GM21526 (cell line): Measurements from ENCODE around the gene NBAS.
"Not testable (repeated sequence)": the region's sequence is repeated elsewhere in the genome, so short reads cannot be mapped to it uniquely, and the experiment has no call there.

ENCODE experiments used
- ATAC-seq: cut with Tn5 transposase; IDR thresholded peaks from one replicate; pipeline ENCODE4 v1.9.1; 2021; ENCODE audit warnings: moderate library complexity; ENCODE audit not compliant: unreplicated experiment, low FRiP score

NBAS gene

DNA sequence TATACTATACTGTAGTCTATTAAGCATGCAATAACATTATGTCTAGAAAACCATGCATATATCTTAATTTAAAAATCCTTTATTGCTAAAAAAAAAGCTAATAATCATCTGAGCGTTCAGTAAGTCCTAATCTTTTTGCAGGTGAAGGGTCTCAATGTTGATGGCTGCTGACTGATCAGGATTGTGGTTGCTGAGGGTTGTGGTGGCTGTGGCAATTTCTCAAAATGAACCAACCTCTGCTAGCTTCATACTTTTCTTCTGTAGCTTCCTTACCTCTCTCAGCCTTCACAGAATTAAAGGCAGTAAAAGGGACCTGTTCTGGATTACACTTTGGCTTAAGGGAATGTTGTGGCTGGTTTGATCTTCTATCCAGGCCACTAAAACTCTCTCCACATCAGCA is 235.8 kb downstream of the NBAS start:
- ATAC-seq, result no peak

DNA sequence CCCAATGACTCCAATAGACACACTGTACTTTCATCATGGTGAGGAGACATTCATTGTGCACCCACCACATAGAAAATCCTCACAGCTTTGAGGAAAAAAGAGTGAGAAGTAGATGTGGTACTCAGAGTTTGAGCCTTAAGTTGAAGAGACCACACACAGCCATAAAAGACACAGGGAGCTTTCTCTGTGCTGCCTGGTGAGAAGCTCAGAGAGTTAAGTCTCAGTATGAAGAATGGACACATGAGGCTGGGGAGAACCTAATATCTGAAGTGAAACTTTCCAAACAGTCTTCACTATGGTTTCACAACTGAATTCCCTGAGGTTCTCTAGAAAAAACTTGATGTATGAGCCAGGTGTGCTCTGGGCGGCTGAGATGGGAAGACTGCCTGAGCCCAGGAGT is 237.9 kb downstream of the NBAS start:
- no peak for ATAC-seq

DNA sequence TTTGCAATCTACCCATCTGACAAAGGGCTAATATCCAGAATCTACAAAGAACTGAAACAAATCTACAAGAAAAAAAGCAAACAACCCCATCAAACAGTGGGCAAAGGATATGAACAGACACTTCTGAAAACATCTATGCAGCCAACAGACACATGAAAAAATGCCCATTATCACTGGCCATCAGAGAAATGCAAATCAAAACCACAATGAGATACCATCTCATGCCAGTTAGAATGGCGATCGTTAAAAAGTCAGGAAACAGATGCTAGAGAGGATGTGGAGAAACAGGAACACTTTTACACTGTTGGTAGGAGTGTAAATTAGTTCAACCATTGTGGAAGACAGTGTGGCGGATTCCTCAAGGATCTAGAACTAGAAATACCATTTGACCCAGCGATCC is 239.7 kb downstream of the NBAS start:
- ATAC-seq, result not testable (repeated sequence)

DNA sequence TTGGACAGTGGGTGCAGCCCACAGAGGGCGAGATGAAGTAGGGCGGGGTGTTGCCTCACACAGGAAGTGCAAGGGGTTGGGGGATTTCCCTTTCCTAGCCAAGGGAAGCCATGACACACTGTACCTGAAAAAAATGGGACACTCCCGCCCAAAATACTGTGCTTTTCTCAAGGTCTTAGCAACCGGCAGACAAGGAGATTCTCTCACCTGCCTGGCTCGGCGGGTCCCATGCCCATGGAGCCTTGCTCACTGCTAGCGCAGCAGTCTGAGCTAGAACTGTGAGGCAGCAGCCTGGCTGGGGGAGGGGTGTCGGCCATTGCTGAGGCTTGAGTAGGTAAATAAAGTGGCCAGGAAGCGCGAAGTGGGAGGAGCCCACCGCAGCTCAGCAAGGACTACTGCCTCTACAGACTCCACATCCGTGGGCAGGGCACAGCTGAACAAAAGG is 244.7 kb downstream of the NBAS start:
- ATAC-seq, result no peak

DNA sequence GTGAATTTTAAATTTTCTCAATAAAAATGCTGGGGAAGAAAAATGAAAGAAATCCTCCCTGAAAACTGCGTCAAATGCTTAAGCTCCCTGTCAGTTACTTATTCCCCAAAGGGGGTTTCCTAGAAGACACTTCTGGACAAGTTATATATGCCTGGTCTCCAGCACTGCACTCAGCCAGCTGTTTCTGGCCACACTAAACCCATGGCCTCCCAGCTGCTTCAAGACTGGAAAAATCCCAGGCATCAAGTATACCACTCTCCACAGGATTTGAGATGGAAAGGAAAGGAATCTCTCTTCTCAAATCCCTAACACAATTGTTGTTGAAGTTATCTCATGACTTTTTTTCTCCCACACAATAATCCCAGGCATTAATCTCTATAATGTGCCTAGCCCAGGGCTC is 245.7 kb downstream of the NBAS start:
- ATAC-seq, result no peak

DNA sequence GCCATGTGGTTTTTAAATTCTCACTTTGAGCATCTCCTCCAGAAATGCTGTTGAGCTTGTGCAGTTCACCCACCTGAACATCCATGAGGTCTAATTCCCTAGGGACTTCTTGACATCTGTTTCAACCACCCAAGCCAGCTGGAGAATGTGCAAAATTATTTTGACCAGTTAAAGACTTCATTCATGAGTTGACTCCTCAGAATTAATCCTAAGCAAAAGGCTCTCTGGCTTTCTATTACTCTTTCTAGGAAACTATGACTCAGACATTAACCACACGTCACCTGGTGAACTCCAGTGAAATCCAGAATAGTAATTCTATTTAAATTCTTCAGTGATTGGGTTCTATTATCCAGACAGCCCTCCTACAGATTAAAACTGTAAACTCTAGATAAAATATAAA is 247.5 kb downstream of the NBAS start:
- ATAC-seq, result peak; percentile 66

DNA sequence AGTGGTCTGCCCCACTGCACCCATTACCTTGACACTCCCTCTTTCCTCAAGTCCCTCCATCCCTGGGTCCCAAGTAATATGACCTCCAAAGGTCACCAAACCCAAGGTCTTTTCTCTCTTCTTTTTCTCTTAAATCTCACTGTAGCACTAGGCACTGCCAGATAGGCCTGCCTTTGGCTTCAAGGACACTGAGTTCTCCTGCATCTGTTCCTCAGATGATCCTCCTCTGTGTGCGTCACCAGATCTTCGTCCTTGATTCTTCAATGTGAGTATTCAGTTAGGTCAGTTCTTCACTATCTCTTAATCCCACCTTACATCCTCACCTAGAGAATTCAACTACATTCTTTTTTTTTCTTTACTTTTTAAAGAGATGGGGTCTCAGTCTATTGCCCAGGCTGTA is 249.2 kb downstream of the NBAS start:
- ATAC-seq, result no peak

DNA sequence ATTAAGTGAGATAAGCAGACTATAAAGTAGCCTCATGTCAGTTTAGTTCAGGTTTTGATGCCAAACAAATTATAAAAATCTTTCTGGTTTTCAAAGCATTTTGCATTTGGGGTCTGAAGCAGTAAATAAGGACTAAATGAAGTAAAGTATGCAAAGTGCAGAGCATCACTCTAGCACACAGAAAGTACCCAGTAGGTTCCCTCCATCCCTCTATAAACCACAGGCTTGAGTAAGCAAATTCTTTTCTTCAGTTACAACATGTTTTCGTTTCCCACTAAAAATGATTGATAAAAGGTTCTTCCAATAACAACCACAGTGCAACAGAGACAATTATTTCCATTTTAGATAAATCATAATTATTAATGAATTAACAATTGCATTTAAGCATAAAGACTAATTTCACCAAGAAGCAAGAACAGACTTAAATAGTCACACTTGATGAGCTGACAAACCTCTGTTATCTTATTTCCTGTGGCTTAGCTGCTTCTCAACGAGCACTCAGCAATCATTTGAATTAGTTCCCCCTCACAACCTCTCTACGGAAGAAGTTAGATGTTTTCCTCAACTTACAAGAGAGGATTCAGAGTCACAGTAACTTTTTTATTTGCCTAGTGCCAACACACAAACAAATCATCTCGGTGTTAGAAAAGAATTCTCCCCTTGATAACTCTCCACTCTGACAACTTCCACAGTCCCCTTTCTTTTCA is 249.8 kb downstream of the NBAS start:
- peak; percentile 51 for ATAC-seq

DNA sequence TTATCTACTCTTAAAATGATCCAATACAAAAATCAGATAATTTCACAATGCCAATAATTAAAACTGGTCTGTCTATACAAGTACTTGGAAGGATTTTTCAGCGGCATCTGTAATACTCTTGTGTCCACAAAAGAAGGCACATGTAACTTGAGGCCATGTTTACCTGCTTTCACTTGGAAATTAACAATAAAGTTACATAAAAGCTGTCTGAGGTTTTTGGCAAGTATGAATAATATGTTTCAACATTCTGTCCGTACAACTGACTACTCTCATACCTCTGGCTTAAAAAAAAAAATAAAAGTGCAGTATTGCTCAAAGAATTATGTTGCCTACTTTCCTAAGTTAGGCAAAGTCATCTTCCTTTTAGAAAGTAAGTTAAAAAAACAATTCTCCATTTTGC is 253.6 kb downstream of the NBAS start:
- ATAC-seq, result no peak

DNA sequence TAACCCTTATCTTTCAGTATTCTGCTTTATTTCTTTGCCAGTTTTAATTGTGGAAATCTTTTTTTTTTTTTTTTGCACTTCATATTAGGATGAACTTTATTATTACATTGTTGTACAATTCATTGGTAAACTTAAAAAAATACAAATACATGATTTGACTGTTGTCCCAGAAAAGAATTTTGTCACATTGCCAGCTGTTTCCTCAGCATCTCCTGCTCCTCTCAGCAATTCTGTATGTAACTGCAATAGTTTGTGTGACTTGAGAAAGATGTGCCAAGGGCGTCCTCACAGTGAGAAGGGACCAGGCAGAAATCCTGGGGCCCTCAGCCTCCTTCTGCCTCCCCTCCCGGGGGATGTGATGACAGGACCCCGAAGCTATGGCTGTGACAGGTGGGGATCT is 254.4 kb downstream of the NBAS start:
- ATAC-seq, result no peak

DNA sequence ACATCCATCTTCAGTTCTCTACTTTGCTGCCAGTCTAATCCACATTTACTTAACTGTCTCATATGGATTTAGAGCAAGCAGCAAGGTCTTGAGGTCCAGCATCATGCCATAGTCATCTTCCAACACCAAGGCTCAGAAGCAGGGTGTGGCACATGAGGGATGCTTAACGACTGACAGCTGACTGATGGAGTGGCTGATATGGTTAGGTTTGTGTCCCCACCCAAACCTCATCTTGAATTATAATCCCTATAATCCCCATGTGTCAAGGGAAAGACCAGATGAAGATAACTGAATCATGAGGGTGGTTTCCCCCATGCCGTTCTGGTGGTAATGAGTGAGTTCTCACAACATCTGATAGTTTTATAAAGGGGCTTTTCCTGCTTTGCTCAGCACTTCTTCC is 257.3 kb downstream of the NBAS start:
- no peak for ATAC-seq

DNA sequence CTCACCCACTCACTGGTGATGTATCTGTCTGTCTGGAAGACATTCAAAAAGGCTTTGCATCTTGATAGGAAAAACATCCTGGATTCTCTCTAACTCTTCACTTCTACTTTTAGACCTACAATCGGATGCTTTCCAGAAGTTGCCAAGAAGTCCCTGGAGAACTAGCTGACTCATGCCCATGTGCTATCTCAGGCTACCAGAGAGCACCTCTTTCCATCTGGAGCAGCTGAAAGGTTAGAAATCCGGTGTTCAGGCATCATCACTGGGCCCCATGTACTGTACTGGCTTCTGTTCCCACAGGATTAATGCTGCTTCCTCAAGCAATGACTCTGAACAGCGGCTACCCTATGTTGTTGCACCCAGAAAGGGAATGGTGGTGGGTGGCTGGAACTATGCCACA is 259.0 kb downstream of the NBAS start:
- ATAC-seq, result no peak

DNA sequence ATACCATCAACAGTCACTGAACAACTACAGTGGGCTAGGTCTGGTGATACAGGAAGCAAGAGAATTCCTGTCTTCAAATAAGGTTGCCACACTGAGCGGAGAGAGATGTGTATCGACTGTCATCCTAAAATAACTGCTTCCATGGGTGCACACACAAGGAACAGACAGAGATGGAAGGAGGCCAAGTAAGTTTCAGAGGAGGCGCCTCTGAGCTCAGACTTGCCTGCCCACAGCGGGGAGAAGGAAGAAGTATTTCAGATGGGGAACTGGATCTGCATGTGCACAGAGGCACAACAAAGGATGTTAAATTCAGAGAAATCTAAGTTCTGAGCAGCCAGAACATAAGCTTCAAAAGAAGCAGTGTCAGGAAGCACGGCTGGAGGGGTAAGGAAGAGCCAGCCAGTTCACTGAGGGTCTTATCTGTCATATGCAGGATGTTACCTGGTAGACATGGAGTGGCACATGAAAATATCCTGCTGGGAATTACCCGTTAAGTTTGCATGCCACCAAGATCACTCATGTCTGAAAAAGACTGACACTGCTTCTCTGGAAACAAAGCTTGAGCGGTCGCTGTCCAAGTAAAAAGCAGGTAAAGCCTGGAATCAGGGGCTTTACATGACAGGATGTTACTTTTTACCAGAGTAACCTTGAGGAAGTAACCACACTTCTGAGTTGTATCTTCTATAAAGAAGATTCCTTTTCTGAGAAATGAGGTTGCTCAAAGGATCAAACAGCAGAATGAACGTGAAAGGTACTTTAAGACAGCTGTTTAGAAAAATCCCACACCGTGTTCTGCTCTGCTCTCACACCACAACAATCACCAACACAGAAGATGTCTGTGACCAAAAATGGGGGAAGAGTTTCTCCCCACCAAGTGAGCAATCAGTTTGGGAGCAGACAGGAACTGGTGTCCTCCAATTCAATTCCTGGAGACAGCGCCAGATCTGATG is 260.2 kb downstream of the NBAS start:
- ATAC-seq, result no peak

DNA sequence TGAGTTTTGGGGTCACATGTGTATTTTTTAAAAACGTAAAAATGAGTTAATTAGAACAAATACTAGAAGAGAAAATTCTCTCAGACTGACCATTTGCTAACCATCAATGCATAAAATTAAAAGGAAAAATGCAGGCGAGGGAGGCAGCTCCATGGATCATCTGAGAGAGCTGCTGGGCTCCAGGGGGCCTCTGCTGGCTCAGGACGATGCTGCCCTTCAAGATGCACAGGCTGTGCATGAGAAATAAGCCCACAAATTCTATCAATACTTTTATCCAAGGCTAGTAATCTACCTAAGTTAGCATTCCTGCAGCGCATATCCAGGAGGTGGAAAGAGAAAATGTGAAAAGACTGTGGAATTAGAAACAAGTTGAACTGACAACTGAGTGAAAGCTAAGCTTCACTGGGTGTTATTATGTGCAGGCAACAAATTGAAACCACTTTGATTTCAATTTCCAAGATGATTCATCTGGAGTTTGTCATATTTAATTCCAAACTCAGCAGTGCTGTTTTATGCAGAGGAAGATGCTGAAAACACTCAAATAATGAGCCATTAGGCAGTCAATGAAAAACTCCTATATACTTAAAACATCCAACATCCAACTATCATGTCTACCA is 261.1 kb downstream of the NBAS start:
- no peak for ATAC-seq

DNA sequence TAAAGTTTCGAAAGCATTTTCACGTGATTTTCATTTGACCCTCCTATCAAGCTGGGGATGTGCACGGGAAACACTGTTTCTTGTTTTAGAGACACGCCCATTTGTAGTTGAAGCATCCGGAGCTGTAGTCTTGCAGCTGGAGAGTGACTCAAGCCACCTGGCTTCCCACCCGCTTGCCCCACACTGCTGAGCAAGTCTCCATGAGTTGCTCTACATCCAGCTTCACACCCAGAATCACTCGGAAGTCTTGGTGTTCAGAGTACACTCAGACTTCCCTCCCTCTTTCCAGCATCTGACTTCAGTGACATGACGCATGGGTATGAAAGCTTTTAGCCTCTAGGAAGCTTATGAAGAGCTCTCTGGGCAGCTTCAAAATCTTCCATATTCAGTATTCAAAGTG is 262.4 kb downstream of the NBAS start:
- no peak for ATAC-seq

DNA sequence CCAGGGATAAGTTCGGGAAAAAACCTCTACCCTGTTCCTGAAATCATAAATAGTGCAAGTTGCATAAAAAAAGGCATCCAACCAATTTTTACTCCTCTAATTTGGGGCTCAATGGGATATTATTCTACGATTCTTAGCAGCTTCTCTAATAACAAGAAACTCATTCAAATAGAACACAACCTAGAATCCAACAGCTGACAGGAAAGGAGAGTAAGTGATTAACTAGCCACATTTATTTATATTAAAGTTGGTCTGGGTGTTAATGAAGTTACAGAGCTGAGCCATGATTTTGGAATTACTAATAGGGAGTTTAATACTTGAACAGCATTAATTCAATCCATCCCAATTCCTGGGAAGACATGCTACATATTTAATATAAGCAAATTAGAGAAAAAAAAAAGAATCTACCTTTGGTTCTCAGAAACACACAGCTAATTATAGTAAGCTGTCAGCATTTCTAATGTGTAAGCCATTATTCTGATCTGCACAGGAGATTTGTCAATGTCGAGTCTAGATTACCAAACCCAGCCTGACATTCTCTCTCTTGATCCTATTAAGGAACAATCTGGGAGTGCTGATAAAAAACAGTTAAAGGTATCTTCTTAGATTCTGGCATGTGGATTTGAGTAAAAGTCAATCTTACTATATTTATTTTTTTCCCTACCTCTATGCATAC is 267.7 kb downstream of the NBAS start:
- no peak for ATAC-seq

DNA sequence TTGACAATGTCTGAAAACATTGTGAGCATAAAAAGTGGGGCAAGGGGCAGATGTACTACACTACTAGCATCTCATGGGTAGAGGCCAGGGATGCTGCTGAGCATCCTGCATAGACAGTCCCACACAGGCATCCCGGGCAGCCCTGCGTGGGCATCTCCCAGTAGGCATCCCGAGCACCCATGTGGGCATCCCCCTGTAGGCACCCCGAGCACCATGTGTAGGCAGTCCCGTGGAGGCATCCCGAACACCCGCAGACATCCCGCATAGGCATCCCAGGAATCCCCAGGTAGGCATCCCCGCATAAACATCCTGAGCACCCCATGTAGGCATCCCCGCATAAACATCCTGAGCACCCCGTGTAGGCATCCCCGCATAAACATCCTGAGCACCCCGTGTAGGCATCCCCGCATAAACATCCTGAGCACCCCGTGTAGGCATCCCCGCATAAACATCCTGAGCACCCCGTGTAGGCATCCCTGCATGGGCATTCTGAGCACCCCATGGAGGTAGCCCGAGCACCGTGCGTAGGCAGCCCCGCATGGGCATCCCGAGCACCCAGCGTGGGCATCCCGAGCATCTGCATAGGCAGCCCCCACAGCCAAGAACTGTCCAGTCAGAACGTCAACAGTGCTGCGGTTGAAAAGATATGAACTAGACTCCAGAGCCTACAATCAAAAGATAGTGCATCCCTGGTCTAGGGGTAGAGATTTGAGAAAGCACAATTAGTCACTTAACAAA is 273.5 kb downstream of the NBAS start:
- ATAC-seq, result no peak

DNA sequence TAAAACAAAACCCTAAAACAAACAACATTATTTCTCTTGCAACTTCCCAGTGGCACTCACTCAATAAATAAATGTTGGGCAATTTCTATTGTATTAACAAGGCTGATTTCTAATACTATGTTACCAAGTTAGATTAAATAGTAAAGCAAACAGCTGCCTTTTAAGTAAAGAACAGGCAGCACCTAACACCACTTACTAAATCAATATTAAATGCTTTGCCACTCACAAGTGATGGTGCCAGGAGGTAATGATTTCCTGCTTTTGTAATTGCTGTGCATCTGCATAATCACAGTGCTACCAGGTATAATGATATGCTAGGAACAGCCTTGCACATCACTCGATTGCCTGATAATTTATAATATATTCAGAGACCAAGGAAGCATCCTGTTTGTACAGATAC is 276.5 kb downstream of the NBAS start:
- ATAC-seq, result no peak

DNA sequence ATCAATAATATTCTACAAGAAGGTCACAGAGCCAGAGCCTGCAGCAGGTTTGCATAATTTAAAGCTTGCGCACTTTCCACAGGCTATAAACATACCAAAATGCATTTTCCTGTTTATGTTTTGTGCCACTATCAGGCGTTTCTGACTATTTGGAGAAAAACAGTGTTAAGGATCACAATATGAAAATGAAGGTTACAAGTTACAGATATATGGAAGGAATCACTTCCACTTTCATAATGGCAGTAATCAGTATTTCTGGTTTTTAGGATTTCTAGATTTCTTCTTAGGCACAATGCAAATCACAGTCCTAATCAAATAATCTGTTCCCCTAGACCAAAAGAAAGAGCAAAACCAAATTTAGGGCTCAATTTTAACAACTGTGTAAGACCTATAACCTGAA is 279.5 kb downstream of the NBAS start:
- no peak for ATAC-seq

DNA sequence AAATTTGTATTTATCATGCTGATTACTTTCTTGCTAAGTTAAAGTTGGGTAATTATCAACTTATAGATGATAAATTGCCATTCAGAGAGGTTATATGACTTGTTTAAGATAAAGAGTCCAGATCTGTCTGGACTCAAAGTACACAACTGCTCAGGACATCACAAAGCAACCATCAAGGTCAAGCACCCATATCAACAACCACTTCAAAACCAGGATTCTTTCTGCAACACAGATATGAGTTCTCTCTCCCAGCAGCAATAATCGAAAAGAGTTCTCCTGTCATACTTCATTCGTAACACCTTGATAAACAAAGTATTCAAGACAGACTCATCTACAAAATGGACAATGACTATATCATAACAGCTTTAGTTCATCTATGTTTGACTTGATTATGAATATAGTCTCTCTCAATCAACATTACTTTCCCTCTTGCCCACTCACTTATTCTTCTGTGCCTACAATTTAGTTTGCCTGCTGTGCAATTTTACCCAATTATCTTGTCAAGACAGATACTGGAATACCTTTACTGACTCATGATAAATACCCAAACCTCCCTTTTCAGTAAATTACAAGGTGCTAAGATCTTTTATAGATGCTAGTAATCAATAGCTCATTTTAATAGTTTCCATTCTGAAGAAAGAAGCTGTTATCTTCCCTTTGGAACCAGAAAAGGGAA is 281.8 kb downstream of the NBAS start:
- no peak for ATAC-seq
